Stimulated activated CD4-positive, alpha-beta T cell treated with anti-CD3 and anti-CD28 coated beads, Interleukin-15, amount 100 ng/mL, for 24 hours (primary cell): ENCODE measurements around the gene CDKN2A.

ENCODE experiments used
- DNase-seq: peaks from one replicate; pipeline ENCODE4 v3.0.0-alpha.2; 2020

The CDKN2A gene

GRCh38 chr9:22005702-22006606 is 11.8 kb upstream of the CDKN2A start:
- DNase-seq: no peak

GRCh38 chr9:22005021-22005701 is 11.0 kb upstream of the CDKN2A start:
- peak; percentile 11 for DNase-seq

- no peak for DNase-seq
Measured at GRCh38 chr9:22002038-22002437, 7.8 kb upstream of the CDKN2A start.

GRCh38 chr9:21998026-21998425 is 3.8 kb upstream of the CDKN2A start:
- no peak for DNase-seq

- DNase-seq: no peak
Measured at GRCh38 chr9:21997480-21997879, 3.3 kb upstream of the CDKN2A start.

- DNase-seq: no peak
Measured at GRCh38 chr9:21996858-21997257, 2.7 kb upstream of the CDKN2A start.

- no peak for DNase-seq
Measured at GRCh38 chr9:21996438-21996837, 2.2 kb upstream of the CDKN2A start.

GRCh38 chr9:21995666-21996398 is 1.6 kb upstream of the CDKN2A start:
- DNase-seq: peak; percentile 18

- DNase-seq: peak; percentile 78
Measured at GRCh38 chr9:21995006-21995665, 944 bp upstream of the CDKN2A start.

- peak; percentile 56 for DNase-seq
Measured at GRCh38 chr9:21994556-21995005, 389 bp upstream of the CDKN2A start, which contains the start of gene CDKN2B-AS1. Gene CDKN2B-AS1, plus strand, starts transcription at chr9:21994791.

- DNase-seq: no peak
Measured at GRCh38 chr9:21993007-21993406, 1.2 kb downstream of the CDKN2A start.

- no peak for DNase-seq
Measured at GRCh38 chr9:21991072-21991959, 2.9 kb downstream of the CDKN2A start.

- DNase-seq: no peak
Measured at GRCh38 chr9:21989440-21990189, 4.6 kb downstream of the CDKN2A start.

- no peak for DNase-seq
Measured at GRCh38 chr9:21988056-21988990, 5.9 kb downstream of the CDKN2A start.

GRCh38 chr9:21985964-21986667 is 8.1 kb downstream of the CDKN2A start:
- DNase-seq: no peak

GRCh38 chr9:21984101-21984500 is 10.1 kb downstream of the CDKN2A start:
- no peak for DNase-seq

GRCh38 chr9:21983561-21983935 is 10.6 kb downstream of the CDKN2A start:
- DNase-seq: no peak

- no peak for DNase-seq
Measured at GRCh38 chr9:21982861-21983560, 11.2 kb downstream of the CDKN2A start.
